Erythroblast (primary cell): ENCODE measurements around the gene FDX2.

Source experiments
- DNase-seq, 2 experiments: peaks; one replicate each; lab custom pipeline; 2025; lab: John Stamatoyannopoulos, UW
- GATA1 ChIP-seq: IDR thresholded peaks from 2 replicates; pipeline ENCODE4 v1.6.1; 2011; ENCODE audit warnings: low read depth, mild to moderate bottlenecking, control low read depth, low read length, moderate library complexity
- POLR2A ChIP-seq: IDR thresholded peaks from 2 replicates; pipeline ENCODE4 v1.6.1; 2011; ENCODE audit warnings: mild to moderate bottlenecking, low read length

Gene FDX2

DNA sequence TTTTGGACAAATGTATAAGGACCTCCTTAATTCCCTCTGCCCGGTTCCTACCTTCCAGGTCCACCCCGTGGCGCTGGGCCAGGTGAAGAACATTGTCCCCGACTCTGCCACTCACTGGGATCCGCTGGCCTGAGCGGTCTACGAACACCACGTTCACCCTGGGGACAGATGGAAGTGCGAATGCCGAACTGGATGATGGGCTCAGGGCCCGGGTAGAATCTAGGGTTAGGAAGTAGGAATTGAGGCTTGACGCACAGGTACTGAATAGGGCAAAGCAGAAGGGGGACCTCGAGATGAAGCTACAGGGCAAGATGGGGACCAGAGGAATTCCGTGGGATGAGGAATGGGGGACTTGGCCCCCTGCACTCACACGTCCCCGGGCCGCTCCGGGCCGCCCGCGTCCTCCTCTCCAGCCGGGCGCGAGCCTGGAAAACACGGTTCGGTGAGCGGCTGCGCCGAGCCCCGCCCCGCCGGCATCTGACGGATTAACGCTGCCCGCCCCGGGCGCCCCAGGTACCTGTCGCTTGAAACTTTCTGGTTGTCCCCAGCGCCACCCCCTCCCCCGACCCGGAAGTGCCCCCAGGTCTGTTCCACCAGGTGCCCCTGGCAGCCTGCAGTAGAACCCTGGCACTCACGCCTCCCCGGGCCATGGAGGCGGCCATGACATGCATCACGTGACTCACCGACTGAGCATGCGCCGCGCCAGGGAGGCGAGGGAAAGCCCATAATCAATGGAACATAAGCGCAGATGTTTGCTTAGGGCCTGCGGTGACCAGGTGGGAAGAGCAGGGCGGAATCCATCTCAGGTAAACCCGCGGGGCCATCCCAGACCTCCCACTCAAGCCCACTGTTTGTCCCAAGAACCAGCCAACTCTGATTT lies at the start of gene FDX2:
Gene FDX2, minus strand, starts transcription at position 681 of the 880 bp plus-strand sequence. Its CDS starts 19 bp downstream, at position 662.
- peak; percentile 85 to 91 for DNase-seq
- TF ChIP-seq POLR2A: peak; percentile 45
- TF ChIP-seq GATA1: no peak

- no peak for TF ChIP-seq POLR2A
- no peak for TF ChIP-seq GATA1
- no peak for DNase-seq
Measured at GRCh38 chr19:10365518-10365917, 49.7 kb upstream of the FDX2 start.

- DNase-seq: no peak
- TF ChIP-seq GATA1 (no peak), POLR2A (no peak)
Measured at GRCh38 chr19:10364644-10365043, 48.8 kb upstream of the FDX2 start.

GRCh38 chr19:10363789-10364281 lies 48.0 kb upstream of the FDX2 start:
- no peak for DNase-seq
- TF ChIP-seq POLR2A (no peak), GATA1 (no peak)

DNA sequence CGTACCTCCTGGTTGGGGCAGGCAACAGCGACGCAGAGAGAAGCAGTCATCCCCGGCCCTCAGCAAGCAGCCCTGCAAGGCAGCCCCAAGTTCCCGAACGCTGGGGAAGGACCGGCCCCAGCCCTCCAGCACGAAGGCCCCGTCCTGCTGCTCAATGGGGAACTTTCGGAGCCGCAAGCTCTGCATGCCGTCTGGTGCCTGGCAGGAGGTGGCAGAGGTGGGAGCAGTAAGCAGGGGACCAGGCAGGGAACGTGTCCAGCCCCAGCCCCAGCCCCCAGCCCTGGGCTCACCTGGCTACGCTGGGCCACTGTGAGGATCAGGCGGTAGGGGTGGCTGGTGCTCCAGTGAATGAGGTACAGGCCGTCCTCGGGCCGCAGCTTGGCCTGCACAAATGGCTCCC lies 46.4 kb upstream of the FDX2 start:
- no peak for DNase-seq

DNA sequence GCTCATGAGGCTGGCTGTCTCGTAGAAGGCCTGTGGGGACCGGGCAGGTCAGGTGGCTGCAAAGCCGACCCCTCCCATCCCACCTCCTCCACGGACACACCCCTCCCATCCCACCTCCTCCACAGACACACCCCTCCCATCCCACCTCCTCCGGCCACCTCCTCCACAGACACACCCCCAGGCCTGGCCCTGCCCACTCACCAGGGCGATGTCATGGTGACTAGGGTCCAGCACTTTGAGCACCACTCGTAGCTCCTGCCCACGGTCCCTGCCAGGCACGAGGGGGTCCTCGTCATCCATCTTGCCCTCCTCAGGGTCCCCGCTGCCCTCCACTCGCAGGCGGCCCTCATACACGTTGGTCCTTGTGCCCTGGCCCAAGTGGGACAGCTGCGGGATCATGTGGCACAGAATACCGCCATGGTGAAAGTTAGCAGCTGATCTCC lies 45.8 kb upstream of the FDX2 start:
- no peak for DNase-seq
- TF ChIP-seq GATA1 (no peak), POLR2A (no peak)

More for the DNA sequence above, 46.4 kb upstream of the FDX2 start:
- TF ChIP-seq GATA1: no peak
- TF ChIP-seq POLR2A: no peak

DNA sequence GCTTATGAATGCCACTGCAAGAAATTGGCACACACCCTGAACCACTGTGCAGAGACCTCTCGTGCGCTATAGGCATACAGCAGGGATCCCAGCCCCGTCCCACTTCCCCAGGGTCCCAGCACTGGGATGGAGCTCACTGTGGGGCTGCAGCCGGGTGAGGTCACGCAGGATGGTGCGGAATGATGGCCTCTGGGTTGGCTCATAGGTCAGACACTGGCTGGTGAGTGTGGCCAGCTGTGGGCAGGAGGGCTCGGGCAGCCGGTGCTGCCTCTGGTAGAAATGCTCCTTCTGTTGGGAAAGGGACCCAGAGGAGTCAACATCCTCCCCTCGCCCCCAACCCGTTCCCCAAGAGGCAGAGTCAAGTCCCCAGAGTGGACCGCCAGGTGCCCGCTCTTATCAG lies 40.6 kb upstream of the FDX2 start:
- no peak for DNase-seq
- TF ChIP-seq POLR2A: no peak
- TF ChIP-seq GATA1: no peak

GRCh38 chr19:10353793-10354391 lies 38.1 kb upstream of the FDX2 start:
- peak; percentile 66 to 75 for DNase-seq
- TF ChIP-seq POLR2A: no peak
- TF ChIP-seq GATA1: no peak

- TF ChIP-seq GATA1 (no peak), POLR2A (no peak)
Measured at GRCh38 chr19:10352764-10353671, 37.2 kb upstream of the FDX2 start.

GRCh38 chr19:10346509-10346908 lies 30.7 kb upstream of the FDX2 start:
- TF ChIP-seq GATA1: no peak
- TF ChIP-seq POLR2A: no peak
- DNase-seq: no peak

More at GRCh38 chr19:10352764-10353671, 37.2 kb upstream of the FDX2 start:
- DNase-seq: peak; percentile 26 to 38

- DNase-seq: no peak
- no peak for TF ChIP-seq GATA1
- no peak for TF ChIP-seq POLR2A
Measured at GRCh38 chr19:10344780-10345179, 29.0 kb upstream of the FDX2 start.

DNA sequence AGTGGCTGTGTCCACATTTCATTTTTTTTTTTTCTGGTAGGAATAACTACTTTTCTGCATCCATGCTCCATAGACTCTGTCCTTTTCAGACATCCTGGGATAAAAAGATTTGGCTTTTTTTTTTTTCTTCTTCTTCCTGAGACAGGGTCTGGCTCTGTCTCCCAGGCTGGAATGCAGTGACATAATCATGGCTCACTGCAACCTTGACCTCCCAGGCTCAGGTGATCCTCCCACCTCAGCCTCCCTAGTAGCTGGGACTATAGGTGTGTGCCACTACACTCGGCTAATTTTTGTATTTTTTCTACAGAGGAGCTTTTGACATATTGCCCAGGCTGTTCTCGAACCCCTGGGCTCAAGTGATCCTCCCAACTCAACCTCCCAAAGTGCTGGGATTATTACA lies 27.7 kb upstream of the FDX2 start:
- DNase-seq: no peak
- TF ChIP-seq POLR2A: no peak
- TF ChIP-seq GATA1: no peak

DNA sequence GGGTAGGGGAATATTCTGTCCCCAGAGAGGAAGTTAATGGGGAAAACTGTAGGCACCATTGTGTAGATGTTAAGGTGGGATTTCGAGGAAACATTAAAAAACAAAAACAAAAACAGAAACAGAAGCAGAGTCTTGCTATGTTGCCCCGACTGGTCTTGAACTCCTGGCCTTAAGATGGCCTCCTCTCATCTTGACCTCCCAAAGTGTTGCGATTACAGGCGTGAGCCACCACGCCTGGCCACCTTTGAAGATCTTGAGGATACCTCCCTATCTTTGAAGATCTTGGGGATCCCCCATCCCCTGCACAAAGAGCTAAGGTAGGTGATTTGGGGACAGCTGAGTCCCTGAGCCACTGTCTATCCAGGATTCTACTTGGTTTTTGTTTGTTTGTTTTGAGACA lies 24.2 kb upstream of the FDX2 start:
- TF ChIP-seq POLR2A: no peak
- TF ChIP-seq GATA1: no peak
- no peak for DNase-seq

- TF ChIP-seq GATA1: no peak
- no peak for TF ChIP-seq POLR2A
- DNase-seq: no peak
Measured at GRCh38 chr19:10339380-10339960, 23.7 kb upstream of the FDX2 start, which contains the start of gene ICAM3. ICAM3 (minus strand) TSS chr19:10339624; CDS start chr19:10339614, 10 bp downstream.
